HK-2 (cell line): ENCODE data around the gene DLL3.

ENCODE experiments used
- DNase-seq: peaks from one replicate; pipeline ENCODE4 v3.0.0-alpha.2; 2018; ENCODE audit not compliant: unreplicated experiment

DLL3 gene

GRCh38 chr19:39483141-39483540 lies 15.6 kb upstream of the DLL3 start:
- DNase-seq, result no peak

- DNase-seq, result no peak
Measured at GRCh38 chr19:39489756-39490155, 9.0 kb upstream of the DLL3 start.

- no peak for DNase-seq
Measured at GRCh38 chr19:39492225-39492624, 6.5 kb upstream of the DLL3 start.

- DNase-seq, result no peak
Measured at GRCh38 chr19:39492788-39493187, 6.0 kb upstream of the DLL3 start.

- DNase-seq, result no peak
Measured at GRCh38 chr19:39494661-39495060, 4.1 kb upstream of the DLL3 start.

GRCh38 chr19:39496063-39496462 lies 2.7 kb upstream of the DLL3 start:
- no peak for DNase-seq

- no peak for DNase-seq
Measured at GRCh38 chr19:39497701-39497995, 1.1 kb upstream of the DLL3 start.

GRCh38 chr19:39497996-39498797 lies 550 bp upstream of the DLL3 start:
- DNase-seq, result peak; percentile 52

GRCh38 chr19:39499932-39500331 lies 1.2 kb downstream of the DLL3 start:
- DNase-seq, result no peak

GRCh38 chr19:39500543-39500942 lies 1.8 kb downstream of the DLL3 start:
- DNase-seq, result no peak

- DNase-seq, result no peak
Measured at GRCh38 chr19:39501340-39501739, 2.6 kb downstream of the DLL3 start.

GRCh38 chr19:39502640-39503417 lies 4.1 kb downstream of the DLL3 start:
- peak; percentile 75 for DNase-seq

GRCh38 chr19:39506598-39506943 lies 7.8 kb downstream of the DLL3 start:
- DNase-seq, result no peak

GRCh38 chr19:39506944-39507714 lies 8.4 kb downstream of the DLL3 start:
- DNase-seq, result peak; percentile 79

GRCh38 chr19:39507715-39508364 lies 9.1 kb downstream of the DLL3 start:
- no peak for DNase-seq

GRCh38 chr19:39508629-39509028 lies 9.9 kb downstream of the DLL3 start:
- no peak for DNase-seq

GRCh38 chr19:39509233-39509632 lies 10.5 kb downstream of the DLL3 start:
- no peak for DNase-seq

- no peak for DNase-seq
Measured at GRCh38 chr19:39512988-39513387, 14.2 kb downstream of the DLL3 start.

GRCh38 chr19:39514840-39515550 lies 16.2 kb downstream of the DLL3 start, which contains the start of gene SELENOV:
Gene SELENOV (plus strand): TSS chr19:39515139. CDS start chr19:39515213, 74 bp downstream.
- DNase-seq, result no peak

- DNase-seq, result no peak
Measured at GRCh38 chr19:39515551-39516191, 16.9 kb downstream of the DLL3 start.

- DNase-seq, result no peak
Measured at GRCh38 chr19:39516270-39516669, 17.5 kb downstream of the DLL3 start.
